Measurements from ENCODE around the gene ACTR2.
A peak's percentile ranks its signal among the peaks of the same experiment; 100 is the strongest.
"Not testable (repeated sequence)": the region's sequence is repeated elsewhere in the genome, so short reads cannot be mapped to it uniquely, and the experiment has no call there.

ACTR2 gene

GRCh38 chr2:65227456-65228262 lies at the start of gene ACTR2:
ACTR2 (plus strand) TSS chr2:65227831; CDS start chr2:65227910, 79 bp downstream.
- H3K27ac ChIP-seq: peak within 1 kb of the TSS; percentile 92
- TF ChIP-seq ZFX (IDR thresholded peaks at IDR 0.05; ENCODE audit: borderline replicate concordance) (no peak), CTCF (IDR thresholded peaks at IDR 0.05) (no peak)

GRCh38 chr2:65182570-65182969 lies 45.1 kb upstream of the ACTR2 start:
- no peak overlapping the region for H3K27ac ChIP-seq

GRCh38 chr2:65183406-65183805 lies 44.2 kb upstream of the ACTR2 start:
- not testable (repeated sequence) for H3K27ac ChIP-seq

More at GRCh38 chr2:65182570-65182969, 45.1 kb upstream of the ACTR2 start:
- TF ChIP-seq CTCF (IDR thresholded peaks at IDR 0.05) (no peak), ZFX (IDR thresholded peaks at IDR 0.05; ENCODE audit: borderline replicate concordance) (no peak)

- TF ChIP-seq ZFX (IDR thresholded peaks at IDR 0.05; ENCODE audit: borderline replicate concordance) (no peak), CTCF (IDR thresholded peaks at IDR 0.05) (no peak)
- no peak overlapping the region for H3K27ac ChIP-seq
Measured at GRCh38 chr2:65185012-65185411, 42.6 kb upstream of the ACTR2 start.

- peak overlapping the region; percentile 20; the same call in 1 of the 2 replicates for H3K27ac ChIP-seq
Measured at GRCh38 chr2:65186093-65186868, 41.4 kb upstream of the ACTR2 start.

GRCh38 chr2:65186872-65187851 lies 40.5 kb upstream of the ACTR2 start:
- TF ChIP-seq CTCF (IDR thresholded peaks at IDR 0.05) (peak; percentile 92), ZFX (IDR thresholded peaks at IDR 0.05; ENCODE audit: borderline replicate concordance) (no peak)
- H3K27ac ChIP-seq: peak overlapping the region; percentile 20; the same call in 1 of the 2 replicates

More at GRCh38 chr2:65186093-65186868, 41.4 kb upstream of the ACTR2 start:
- TF ChIP-seq CTCF (IDR thresholded peaks at IDR 0.05) (no peak), ZFX (IDR thresholded peaks at IDR 0.05; ENCODE audit: borderline replicate concordance) (no peak)

- TF ChIP-seq CTCF (IDR thresholded peaks at IDR 0.05): no peak
- TF ChIP-seq ZFX (IDR thresholded peaks at IDR 0.05; ENCODE audit: borderline replicate concordance): no peak
- no peak overlapping the region for H3K27ac ChIP-seq
Measured at GRCh38 chr2:65193446-65193845, 34.2 kb upstream of the ACTR2 start.
